GM10266 (cell line): Measurements from ENCODE around the gene HSD17B7.

ENCODE experiments used
- DNase-seq: peaks from one replicate; pipeline ENCODE4 v3.0.0; 2012; ENCODE audit errors: extremely low spot score
- CTCF ChIP-seq: IDR thresholded peaks from 2 replicates; pipeline ENCODE4 v1.5.1; 2012; ENCODE audit warnings: mild to moderate bottlenecking, low read depth; ENCODE audit not compliant: control insufficient read depth, insufficient read depth; ENCODE audit errors: missing control alignments

The HSD17B7 gene

DNA sequence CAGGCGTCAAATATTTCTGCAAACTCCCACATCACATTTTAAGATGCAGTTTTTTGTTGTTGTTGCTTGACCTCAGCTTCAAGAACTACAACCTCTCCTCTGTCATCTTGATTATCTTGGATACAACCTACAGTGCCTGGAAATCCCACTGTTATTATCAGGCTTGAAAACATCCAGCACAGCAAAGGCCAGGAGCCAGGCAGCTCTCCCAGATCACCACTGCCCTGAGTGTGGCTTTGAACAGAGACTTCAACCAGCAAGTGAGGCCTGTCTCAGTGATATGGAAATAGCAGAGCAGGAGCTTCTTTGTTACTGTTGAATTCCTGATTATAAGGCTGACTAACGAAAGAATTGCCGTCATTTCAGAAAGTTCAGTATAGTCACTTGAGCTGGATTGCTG is 42.0 kb downstream of the HSD17B7 start:
- TF ChIP-seq CTCF = no peak
- no peak for DNase-seq

DNA sequence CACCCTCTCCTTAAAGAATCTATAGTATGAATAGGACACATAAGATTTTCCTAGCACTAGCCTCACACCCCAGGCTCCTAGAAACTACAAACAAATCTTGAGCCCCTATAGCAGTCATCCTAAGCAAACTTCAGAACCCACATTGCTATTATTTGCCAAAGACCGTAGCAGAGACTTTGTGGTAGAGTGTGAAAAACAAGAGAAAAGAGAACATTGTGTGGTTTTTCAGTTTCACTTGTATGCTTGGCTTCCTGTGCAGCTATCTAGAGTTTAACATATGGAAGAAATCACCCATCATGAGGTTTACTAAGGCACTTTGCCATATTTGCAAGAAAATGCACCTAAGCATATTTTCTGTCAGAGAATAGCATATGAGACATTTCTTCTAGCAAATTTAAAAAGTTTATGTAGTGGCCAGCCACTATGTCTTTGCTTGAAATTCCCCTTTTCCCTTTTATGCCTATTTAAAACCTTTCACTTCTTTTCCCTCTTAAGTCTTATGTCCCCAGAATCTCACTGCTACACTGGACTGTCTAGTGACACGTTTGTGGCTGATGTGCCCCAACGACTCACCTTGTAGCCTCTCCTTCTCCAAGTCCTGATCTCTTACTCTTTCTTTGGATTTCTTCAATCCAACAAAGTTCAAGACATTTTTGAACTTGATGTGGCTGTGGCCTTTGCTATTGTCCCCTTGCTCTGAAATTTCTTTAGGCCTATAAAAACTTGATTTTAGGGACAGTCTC is 44.8 kb downstream of the HSD17B7 start:
- TF ChIP-seq CTCF = no peak
- peak; percentile 50 for DNase-seq

GRCh38 chr1:162838863-162839262 is 48.4 kb downstream of the HSD17B7 start:
- TF ChIP-seq CTCF = no peak
- DNase-seq = no peak

DNA sequence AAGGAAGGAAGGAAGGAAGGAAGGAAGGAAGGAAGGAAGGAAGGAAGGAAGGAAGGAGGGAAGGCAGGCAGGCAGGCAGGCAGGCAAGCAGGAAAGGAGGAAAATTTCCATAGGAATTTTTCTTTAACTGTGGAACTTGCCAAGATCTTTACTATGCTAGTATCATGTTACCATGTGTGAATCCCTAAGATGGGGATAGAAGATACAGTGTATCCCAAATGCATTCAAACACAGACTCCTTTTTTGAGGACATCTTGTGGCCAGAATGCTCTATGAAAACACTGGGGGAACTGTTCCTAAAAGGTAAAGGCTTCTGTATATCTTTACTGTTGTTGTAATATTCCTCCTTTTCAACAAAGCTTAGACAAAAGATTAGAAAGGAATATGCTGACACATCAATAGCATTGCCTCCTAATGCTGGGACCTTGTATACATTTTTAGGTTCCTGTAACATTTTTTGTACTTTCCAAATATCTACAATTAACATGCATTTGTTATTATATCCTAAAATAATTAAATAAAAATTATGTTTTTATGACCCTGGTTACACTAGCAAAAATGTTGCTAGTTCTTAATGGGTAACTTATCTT is 49.8 kb downstream of the HSD17B7 start:
- DNase-seq = no peak
- no peak for TF ChIP-seq CTCF

DNA sequence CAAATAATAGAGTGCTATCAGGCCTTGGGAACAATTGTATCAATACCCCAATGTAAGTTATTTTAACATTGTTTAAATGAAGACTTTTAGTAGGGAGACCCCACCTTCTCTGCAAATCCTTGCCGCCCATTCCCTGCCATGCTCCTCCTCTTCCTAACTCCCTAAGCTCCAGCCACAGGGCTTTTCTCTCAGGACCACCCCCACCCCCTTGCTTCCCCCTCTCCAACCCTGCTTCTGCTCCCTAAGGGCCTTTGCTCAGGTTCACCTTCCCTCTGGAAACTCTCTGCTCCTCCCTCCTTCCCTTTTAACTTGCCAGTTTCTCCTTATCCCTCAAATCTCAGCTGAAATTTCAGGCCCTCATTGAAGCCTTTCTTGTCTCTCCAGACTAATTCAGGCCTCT is 53.7 kb downstream of the HSD17B7 start:
- no peak for TF ChIP-seq CTCF

DNA sequence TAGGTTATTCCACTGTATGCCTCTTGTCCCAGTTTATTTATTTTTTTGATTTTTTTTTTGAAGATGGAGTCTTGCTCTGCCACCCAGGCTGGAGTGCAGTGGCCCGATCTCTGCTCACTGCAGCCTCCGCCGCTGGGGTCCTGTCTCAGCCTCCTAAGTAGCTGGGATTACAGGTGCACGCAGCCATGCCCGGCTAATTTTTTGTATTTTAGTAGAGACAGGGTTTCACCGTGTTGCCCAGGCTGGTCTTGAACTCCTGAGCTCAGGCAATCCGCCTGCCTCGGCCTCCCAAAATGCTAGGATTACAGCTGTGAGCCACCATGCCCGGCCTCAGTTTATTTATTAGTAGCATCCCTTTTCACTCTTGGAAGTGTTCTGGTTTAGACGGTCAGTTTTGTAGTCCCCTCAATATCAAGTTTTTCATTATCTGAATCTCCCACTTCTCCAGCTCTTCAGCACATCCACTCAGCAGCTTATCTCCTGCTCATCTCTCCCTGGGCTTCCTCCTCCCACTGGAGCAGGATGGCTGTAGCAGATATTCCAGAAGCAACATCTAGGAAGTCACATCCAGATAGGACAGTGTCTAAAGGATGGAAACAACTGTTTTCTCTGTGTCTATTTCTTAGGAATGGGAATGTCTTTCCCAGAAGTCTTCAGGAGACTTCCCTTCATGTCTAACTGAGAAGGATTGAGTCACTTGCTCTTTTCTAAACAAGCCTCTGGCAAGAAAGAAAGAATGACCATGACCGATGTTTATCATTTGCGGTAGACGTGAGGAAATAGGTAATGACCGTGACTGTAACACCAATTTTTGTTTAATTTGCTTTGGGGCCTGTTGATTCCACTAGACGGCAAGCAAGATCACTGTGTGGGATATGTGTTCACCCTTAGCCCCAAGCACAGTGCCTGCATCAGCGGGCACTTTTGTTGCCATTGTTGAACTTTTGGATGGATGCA is 56.0 kb downstream of the HSD17B7 start:
- no peak for TF ChIP-seq CTCF
- no peak for DNase-seq

More for the DNA sequence above, 53.7 kb downstream of the HSD17B7 start:
- DNase-seq = no peak

DNA sequence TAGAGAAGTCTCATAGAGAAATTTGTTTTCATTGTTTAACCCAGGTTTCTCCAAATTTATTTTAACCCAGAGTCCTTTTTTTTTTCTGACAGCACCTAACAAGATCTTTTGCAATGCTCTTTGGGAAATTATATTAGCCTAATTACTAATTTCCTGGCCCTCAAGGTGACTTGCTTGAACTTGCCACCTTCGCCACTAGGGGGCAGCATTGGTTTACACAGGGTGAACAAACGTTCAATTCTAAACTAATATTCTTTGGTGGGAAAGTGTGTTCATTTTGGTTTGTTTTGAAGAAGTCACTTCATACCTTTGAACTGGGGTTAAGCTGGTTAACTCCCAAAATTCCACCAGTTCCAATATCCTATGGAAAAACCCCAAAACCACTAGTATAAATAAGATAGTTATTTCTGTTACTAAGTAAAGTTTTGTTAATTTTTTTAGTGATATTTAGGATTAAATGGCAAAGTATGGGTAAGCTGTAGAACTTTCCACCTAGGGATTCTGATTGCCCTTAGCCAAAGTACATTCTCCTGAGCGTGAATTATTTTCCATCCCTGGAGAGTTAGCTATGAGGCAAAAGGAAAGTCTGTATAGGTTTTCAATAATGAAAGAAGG is 57.4 kb downstream of the HSD17B7 start:
- peak; percentile 96 for TF ChIP-seq CTCF
- DNase-seq = peak; percentile 47
